Measurements from ENCODE around the gene GLI2.

GLI2 gene

DNA sequence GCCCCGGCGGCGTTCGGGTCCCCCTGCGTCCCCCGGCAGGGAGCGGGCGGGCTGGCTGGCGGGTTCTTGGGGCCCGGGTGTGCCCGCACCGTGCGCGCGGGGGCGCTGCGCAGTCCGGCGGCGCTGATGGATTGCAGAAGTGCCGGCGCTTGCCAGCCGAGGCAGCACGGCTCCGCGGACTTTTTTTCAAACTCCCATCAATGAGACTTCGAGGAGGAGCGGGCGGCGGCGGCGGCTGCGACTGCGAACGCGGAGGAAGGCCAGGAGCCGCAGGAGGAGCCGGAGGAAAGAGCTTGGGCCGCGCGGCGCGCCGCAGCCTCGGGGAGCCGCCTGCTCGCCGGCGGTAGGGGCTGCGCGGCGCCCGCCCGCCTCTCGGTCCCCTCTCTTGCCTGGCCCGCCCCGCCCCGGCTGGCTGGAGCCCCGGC, at the start of gene GLI2:
GLI2 (plus strand) TSS at position 123 of the 425 bp plus-strand sequence. CDS start 61,453 bp downstream, outside the sequence.
- no peak for DNase-seq

DNA sequence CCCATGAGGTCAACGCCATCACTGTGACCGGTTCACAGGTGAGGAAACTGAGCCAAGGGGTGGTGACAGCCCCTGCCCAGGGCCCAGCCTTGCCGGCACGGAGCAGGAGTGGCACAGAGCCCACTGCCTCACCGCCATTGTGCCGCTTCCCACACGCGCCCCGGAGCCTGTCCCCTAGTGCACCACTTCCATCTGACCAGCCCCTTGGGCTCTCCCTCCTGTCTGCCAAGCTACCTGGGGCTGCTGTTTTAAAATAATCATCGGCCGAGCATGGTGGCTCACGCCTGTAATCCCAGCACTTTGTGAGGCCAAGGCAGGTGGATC, 49.7 kb upstream of the GLI2 start:
- DNase-seq: no peak

DNA sequence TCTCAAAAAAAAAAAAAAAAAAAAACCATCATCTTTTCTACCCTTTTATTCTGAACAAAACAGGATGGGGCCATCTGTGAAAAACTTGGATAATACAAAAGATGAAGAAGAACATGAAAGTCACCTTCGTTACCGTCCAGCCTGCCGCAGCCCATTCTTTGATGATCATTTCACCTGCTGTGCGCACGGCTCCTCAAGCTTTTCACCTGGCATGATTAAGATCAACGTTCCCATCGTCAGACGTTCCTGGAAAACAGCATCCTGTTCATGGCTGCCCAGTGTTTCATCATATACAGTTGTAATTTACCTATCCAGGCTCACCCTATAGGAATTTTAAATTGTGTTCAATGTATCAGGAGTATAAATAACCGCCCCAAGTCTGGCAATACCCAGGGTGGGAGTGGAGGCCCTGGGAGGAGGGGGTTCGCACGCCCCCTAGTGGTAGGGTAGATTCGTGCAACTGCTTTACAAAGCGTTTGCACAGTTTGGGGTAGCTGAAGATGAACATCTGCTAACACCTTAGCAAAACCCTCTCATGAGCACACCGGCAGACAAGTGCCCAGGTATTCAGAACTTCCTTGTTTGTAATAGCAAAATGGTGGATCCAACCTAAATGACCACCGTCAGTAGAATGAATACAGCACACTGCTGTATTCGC, 49.0 kb upstream of the GLI2 start:
- DNase-seq: no peak

DNA sequence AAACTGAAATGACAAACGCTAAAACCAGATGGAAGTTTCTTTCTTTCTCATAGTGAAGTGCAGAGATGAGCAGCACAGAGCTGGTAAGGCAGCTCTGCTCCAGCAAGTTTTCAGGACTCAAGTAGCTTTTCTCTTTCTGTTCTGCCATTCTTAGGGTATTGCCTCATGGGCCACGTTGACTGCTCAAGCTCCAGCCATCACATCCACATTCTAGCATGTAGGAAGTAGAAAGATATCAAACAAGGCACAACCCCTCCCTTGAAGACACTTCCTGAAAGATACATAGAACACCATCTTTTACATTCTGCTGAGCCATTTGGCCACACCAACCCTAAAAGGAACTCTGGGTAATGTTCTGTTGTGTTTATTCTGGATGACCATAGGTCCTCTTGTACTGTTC, 48.5 kb upstream of the GLI2 start:
- no peak for DNase-seq

DNA sequence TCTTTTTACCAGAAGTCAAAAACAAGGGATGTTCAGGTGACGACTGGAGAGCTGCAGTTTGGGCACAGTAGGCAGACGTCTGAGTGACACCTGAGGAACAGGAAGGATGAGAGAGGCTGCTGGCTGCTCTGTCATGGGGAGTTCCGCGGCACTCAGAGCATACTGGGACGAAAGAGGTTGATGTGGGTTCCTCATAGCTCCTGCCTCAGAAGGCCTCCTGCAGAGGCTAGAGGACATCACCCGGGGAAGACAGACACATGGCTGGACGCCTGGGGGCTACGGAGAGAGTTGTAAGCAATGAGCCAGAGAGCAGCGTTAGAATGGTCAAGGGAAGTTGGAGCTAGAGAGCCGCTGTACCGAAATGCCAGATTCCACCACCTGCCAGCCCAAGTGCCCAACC, 45.1 kb upstream of the GLI2 start:
- DNase-seq: no peak

DNA sequence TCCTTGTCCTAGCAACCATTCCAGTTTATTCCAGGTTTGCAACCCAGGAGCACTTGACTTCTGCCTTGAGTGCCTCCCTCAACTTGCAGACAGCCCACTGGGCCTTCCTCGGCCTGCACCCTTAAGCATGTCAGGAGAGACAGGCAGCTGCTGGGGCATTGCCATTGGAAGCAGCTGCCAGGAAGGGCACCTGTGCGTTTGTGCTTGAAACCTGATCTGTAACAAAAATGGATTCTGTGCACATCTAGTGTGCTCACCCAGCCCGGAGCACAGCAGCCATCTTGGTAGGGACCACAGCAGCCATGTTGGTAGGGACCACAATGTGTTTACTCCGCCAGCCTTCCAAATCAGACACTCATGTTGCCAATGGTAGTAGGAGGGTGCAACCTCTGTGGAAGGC, 44.3 kb upstream of the GLI2 start:
- DNase-seq: no peak

DNA sequence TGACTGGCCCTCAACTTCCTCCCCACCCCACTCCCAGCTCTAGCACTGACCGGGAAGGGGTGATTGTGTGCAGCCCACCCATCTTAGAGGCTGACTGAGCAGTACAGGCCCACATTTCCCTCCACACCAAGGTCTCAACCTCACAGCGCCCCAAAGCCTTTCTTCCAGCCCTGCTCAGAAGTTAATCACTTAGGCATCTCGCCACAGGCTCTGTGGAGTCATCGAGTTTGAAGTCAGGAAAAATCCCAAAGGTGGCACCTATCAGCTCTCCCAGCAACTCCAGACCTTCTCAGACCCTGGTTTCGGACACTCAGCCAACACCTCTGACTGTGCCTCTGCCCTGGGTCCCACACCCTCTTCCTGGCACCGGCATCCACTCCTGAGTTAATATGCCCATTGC, 43.0 kb upstream of the GLI2 start:
- DNase-seq: no peak

DNA sequence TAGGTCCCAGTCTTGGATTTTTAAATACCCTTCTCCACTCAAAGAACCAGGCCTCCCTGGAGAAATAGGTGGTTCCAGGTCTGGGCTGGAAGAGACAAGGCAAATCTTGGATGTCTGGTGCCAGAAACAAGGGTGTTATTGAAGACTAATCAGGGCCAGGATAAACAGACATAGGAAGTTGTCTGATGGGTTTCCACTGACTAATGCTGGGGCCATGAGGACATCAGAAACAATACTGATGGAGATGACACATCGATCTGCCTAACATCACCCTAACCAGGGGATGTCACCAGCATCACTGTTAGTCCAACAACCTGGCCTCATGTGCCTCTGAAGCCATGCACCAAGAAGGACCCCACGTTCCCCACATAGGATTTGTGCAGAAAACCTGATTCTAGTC, 42.5 kb upstream of the GLI2 start:
- DNase-seq: no peak

DNA sequence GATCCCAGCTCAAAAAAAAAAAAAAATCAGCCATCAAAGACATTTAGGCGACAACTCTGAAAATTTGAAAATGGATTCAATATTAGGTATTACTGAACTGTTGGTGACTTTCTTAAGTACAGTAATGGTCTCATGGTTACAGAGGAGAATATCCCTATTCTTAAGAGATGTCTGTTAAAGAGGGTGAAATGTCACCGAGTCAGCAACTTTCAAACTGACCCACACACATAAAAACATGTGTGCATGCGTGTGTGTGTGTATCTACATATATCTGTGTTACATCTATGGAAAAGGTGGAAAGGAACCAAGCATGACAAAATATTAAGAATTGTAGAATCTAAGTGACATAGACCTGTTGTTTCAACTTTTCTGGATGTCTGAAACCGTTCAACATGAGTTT, 41.6 kb upstream of the GLI2 start:
- DNase-seq: no peak

DNA sequence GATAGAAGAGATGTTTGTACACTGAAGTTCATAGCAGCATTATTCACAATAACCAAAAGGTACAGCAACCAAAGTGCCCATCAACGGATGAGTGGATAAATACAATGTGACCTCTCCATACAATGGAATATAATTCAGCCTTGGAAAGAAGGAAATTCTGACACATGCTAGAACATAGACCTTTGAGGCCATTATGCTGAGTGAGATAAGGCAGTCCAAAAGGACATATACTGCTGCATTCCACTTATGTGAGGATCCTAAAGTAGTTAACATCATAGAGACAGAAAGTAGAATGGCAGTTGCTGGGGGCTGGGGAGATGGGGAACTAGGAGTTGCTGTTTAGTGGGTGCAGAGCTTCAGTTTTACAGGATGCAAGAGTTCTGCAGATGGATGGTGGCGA, 38.2 kb upstream of the GLI2 start:
- DNase-seq: no peak

DNA sequence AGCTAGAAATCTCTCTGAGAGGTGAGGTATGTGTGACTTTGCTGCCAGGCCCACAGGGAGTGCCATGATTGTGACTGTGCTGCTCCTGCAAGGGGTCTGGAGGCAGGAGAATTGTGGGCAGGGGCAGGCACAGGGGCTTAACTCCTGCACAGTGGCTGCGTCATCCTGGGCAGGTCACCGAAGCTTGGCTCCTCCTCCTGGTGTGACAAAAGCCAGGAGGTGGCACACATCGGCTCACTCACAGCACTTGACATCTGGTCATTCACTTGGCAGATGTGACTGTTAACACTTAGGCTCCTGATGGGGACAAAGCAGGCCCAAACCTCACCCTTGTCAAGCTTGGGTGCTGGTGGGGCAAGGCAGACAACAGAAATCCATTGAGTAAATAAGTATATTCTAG, 36.4 kb upstream of the GLI2 start:
- no peak for DNase-seq

DNA sequence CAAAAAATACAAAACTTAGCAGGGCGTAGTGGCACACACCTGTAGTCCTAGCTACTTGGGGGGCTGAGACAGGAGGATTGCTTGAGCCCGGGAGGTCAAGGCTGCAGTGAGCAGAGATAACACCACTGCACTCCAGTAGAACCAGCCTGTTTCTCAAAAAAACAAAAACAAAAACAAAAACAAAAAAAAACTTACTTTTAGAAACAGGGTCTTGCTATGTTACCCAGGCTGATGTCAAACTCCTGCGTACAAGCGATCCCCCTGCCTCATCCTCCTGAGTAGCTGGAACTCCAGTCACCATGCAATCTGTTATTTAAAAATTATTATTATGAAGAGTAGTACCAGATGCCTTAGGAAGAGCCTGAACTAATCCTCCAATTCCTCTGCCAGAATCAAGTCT, 35.0 kb upstream of the GLI2 start:
- no peak for DNase-seq

DNA sequence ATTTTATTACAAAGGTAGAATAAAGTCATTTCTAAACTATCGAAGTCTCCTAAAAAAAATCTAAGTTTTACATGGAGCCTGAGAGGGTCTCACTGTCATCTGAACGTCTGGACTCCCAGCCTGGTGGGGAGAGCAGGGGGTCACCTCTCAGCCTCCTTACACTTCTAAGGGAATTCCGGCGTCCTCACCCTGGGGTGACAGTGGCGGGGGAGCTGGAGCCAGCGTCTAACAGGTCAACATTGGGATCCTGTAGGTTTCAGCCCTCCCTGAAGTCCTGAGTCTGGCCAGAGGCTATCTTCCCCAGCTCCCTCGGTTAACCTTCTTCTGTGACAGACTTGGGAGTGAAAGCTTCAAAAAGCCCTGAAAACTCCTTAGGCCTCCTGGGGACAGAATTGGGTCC, 34.6 kb upstream of the GLI2 start:
- no peak for DNase-seq

DNA sequence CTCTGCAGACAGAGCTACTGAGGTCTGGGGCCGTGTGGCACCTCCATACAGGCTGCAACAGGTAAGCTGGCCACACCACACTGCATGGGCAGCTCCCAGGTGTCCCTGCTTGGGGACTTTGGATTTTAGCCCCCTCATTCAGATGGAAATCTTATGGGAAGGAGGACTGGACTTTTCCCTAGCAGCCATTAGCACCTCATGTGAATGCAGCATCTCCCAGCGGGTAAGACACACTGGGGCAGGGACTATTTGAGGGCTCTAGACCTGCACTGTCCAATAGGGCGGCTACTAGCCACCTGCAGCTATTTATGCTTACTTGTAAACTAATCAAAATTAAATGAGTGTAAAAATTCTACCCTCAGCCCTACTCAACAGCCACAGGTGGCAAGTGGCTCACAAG, 34.2 kb upstream of the GLI2 start:
- no peak for DNase-seq

DNA sequence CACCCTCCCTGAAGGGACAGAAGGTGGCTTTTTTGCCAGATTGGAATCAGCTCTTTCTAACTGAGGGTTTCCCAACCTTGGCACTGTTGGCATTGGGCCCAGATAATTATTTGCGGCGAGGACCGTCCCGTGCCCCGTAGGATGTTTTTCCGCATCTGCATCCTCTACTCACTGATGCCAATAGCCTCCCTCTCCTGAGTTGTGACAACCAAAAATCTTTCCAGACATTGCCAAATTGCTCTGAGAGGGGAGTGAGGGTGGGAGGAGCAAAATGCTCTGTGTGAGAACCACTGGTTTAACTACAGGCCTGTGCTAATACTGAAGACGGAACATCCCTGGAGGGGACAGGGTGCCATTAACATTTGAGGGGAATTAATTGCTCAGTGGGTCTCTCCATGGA, 33.6 kb upstream of the GLI2 start:
- no peak for DNase-seq

DNA sequence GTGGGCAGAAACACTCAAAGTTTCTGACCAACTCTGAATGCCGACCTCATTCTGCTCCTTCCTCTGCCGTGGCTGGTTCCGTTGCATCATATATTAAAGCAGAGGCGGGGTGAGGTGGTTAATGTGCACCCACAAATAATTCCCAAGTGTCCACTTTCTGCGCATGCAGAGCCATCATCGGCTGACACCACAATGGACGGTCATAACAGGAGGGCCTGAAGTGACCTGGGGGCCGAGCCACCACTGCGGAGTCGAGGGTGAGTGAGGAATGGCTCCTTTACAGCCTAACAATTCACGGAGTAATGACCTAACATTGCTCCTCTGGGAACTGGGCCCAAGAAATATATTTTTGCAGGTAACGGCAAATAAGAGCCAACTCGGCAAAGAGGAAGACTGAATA, 32.9 kb upstream of the GLI2 start:
- no peak for DNase-seq

DNA sequence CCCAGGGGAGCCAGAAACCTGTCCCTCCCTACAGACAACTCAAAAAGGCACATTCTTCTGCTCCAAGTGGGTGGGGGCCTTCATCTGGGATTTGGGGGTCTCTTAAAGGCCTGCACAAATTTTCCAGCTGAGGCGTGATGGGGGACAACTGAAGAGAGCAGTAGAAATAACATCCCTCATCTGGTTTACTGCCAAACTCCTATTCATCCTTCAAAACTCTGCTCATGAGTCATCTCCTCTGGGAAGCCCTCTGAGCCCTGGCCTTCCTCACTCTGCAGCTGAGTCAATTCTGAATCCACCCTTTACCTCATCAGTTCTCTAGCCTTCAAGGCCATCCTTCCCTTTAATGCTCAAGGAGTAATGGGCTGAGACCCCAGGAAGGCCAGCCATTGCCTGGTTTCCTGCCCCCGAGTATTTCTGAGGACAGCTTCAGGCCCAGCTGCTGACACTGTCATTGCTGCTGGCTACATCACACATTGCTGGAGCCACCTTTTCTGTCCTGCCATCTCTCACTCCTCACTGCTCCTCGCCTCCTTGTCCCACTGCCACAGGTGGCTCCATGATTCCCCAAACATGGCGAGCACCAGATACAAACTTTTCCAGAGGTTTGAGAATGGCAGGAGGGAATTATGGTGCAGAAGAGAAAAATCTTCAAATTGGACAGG, 32.2 kb upstream of the GLI2 start:
- no peak for DNase-seq

DNA sequence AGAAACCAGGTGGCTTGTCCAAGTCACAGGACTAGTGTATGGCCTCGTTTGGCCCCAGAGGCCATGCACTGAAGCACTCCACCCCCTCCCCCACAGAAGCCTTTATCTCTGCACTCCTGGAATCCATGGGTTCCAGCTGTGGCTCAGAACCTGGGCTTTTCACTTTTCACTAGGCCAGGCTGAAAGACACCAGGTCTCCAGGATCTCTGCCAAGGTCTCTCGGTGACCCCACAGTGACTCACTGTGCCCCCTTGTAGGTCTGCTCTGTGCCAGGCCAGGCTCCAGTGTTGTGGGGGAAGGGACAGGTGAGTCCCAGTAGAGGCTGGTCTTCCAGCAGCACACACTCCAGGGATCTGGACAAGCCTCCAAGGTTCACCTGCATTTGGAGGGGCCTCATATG, 31.0 kb upstream of the GLI2 start:
- no peak for DNase-seq

DNA sequence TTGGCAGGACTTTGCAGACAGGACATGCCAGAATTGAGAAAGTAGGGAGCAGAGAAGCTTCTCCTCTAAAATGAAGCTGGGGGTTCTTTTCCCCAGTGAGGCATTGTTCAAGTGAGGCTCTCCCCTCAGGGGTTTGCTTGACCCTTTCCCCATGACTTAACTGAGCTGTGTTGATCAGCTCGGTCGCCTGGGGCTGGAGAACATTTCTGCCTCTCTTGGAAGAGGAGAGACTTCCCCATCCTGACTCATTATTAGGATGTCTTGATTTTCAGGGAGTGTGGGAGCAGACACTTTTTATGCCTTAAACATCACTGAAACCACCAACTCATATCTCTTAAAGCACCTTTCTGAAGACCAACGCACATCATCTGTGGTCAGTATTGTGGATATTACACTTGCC, 27.9 kb upstream of the GLI2 start:
- DNase-seq: no peak

DNA sequence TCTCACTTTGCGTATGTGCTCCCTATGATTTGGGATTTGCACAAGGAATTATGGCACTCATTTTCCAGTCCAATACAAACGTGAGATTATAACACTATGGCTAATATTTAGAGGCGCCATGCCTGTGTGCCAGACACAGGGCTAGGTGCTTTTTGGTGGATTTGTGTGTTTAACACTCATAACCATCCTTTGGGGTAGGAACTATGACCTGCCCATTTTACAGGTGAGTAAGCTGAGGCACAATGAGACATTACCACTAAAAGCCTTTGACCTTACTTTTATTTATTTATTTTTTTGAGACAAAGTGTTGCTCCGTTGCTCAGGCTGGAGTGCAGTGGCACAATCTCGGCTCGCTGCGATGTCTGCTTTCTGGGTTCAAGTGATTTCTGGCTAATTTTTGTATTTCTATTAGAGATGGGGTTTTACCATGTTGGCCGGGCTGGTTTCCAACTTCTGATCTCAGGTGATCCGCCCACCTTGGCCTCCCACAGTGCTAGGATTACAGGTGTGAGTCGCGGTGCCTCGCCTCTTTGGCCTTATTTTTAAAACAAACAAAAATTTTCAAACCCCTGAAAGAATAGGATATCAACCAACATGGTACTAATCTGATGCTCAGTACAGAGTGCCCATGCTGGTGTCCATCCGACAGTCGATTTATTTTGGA, 26.6 kb upstream of the GLI2 start:
- no peak for DNase-seq

DNA sequence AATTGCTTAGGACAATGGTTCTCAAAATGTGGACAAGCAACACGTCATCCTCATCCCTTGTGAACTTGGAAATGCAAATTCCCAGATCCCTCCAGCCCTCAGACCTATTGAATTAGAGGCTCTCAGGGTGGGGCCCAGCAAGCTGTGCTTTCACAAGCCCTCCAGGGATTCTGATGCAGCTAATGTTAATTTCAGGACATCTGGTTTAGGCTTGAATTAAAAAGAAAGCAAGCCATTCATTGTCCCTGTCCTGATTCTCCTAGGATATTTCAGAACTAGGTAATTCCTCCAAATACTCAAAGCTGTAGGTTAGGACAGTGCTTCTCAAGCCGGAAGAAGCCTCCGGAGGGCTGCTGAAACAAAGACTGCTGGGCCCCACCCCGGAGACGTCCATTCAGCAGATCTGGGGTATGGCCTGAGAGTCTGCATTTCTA, 26.0 kb upstream of the GLI2 start:
- no peak for DNase-seq

DNA sequence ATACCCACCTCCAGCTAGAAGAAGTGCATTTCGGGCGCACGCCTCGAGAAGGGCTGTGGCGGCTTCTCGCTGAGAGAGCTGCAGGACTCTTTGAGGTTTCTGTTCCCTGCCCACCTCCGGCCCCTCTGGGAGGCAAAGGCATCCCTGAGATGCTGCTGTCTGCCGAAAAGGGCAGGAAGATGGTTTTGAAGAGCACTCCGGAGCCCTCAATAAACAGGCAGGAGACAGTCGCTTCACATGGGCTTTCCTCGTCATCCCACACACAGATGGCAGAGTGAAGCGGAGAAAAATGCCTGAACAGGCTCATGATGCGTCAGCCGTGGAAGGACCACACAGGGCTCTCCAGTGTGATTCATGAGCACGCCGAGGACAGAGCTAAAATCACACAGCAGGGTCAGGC, 25.4 kb upstream of the GLI2 start:
- no peak for DNase-seq

DNA sequence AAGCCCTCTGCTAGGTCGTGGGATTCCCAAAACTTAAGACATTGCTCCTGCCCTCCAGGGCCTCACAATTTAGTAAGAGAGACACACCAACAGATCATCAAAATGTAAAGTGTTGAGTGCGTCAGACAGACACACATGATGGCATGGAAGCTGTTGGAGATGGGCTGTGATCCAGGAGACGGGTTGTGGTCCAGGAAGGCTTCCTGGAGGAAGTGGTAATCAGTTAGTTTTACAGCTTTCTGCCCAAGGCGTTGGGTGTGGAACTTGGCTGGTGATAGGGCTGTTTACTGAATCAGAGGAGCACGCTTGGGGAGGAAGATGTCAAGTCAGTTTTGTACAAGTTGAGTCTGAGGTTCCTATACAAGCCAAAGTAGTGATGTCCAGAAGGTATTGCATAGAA, 24.0 kb upstream of the GLI2 start:
- no peak for DNase-seq

DNA sequence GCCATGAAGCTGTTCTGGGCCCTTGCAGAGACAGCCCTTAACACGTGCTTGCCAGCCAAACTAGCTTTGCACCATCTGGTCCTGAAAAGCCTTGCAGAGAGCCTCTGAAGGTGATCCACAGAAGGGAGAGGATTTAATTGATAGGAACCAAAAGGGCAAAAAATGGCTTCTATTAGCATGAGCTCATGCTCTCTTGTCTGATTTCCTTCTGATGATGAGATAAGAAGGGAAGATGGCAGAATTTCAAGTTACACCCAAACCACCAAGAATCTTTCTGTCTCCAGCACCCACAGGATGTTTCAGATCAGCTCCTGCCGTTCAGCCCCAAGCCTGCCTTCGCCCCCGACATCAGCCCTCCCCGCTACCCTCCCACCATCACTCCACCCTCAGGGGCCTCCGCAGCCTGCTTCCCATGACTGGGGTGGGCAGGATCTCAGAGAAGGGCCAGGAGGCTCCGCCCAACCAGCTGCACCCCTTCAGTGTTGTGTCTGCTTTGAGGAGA, 23.4 kb upstream of the GLI2 start:
- no peak for DNase-seq

DNA sequence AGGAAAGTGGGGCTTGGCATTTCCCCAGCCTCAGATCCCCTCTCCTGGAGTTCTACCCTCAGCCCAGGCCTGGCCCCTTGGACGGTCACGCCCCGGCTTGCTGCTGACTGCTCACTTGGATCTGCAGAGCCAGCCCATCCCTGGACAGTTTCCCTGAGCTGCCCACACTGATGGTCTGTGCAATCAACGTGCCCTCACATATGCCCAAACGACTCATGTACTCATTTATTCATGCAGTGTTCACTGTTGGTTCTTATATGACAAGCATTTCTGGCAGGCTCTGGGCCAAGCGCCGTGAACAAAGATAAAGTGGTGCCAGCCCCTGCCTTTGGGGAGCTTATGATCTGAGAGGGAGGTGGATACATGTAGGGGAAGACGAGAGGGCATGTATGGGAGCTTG, 20.3 kb upstream of the GLI2 start:
- no peak for DNase-seq
